Ammon's horn (tissue), 1 donor: ENCODE data around the gene MEX3A.
"Not testable (repeated sequence)": the region's sequence is repeated elsewhere in the genome, so short reads cannot be mapped to it uniquely, and the experiment has no call there.

Experiments
- DNase-seq: peaks from one replicate; pipeline ENCODE4 v3.0.0-alpha.2; 2016; ENCODE audit warnings: low spot score

The MEX3A gene

GRCh38 chr1:156078728-156079127 is 3.5 kb downstream of the MEX3A start:
- no peak for DNase-seq

- DNase-seq: no peak
Measured at GRCh38 chr1:156077430-156077760, 4.9 kb downstream of the MEX3A start.

- no peak for DNase-seq
Measured at GRCh38 chr1:156076609-156077429, 5.4 kb downstream of the MEX3A start.

GRCh38 chr1:156075775-156076204 is 6.5 kb downstream of the MEX3A start:
- DNase-seq: no peak

- no peak for DNase-seq
Measured at GRCh38 chr1:156075162-156075561, 7.1 kb downstream of the MEX3A start.

GRCh38 chr1:156074661-156075060 is 7.6 kb downstream of the MEX3A start:
- DNase-seq: no peak

GRCh38 chr1:156073740-156074139 is 8.5 kb downstream of the MEX3A start:
- DNase-seq: no peak

GRCh38 chr1:156073110-156073687 is 9.1 kb downstream of the MEX3A start:
- no peak for DNase-seq

- no peak for DNase-seq
Measured at GRCh38 chr1:156072251-156072650, 10.0 kb downstream of the MEX3A start.

GRCh38 chr1:156071332-156071816 is 10.9 kb downstream of the MEX3A start:
- DNase-seq: not testable (repeated sequence)

- no peak for DNase-seq
Measured at GRCh38 chr1:156070548-156070947, 11.7 kb downstream of the MEX3A start.

- DNase-seq: no peak
Measured at GRCh38 chr1:156069490-156070455, 12.5 kb downstream of the MEX3A start.

- no peak for DNase-seq
Measured at GRCh38 chr1:156067262-156067661, 15.0 kb downstream of the MEX3A start.

- DNase-seq: no peak
Measured at GRCh38 chr1:156065871-156066270, 16.4 kb downstream of the MEX3A start.

GRCh38 chr1:156065212-156065611 is 17.1 kb downstream of the MEX3A start:
- DNase-seq: no peak

- no peak for DNase-seq
Measured at GRCh38 chr1:156064615-156065014, 17.6 kb downstream of the MEX3A start.

- DNase-seq: no peak
Measured at GRCh38 chr1:156063997-156064285, 18.3 kb downstream of the MEX3A start.

- no peak for DNase-seq
Measured at GRCh38 chr1:156062189-156062588, 20.1 kb downstream of the MEX3A start.

- no peak for DNase-seq
Measured at GRCh38 chr1:156060937-156061636, 21.2 kb downstream of the MEX3A start, which contains the start of gene RAB25. Gene RAB25, plus strand, starts transcription at chr1:156061160. Its CDS starts 241 bp downstream, at chr1:156061401.

- no peak for DNase-seq
Measured at GRCh38 chr1:156056326-156056849, 25.9 kb downstream of the MEX3A start.

GRCh38 chr1:156055281-156056048 is 26.8 kb downstream of the MEX3A start:
- DNase-seq: no peak
